ENCODE results near the gene SSBP3. TPM values are rescaled to one million over a fixed set of nuclear protein-coding genes. Genes with fewer than 3 reads are reported as not detected.
"Not testable (repeated sequence)": the region's sequence is repeated elsewhere in the genome, so short reads cannot be mapped to it uniquely, and the experiment has no call there.

The SSBP3 gene
- total RNA-seq, 1 donor from 2014 or later, result 21.7 TPM

DNA sequence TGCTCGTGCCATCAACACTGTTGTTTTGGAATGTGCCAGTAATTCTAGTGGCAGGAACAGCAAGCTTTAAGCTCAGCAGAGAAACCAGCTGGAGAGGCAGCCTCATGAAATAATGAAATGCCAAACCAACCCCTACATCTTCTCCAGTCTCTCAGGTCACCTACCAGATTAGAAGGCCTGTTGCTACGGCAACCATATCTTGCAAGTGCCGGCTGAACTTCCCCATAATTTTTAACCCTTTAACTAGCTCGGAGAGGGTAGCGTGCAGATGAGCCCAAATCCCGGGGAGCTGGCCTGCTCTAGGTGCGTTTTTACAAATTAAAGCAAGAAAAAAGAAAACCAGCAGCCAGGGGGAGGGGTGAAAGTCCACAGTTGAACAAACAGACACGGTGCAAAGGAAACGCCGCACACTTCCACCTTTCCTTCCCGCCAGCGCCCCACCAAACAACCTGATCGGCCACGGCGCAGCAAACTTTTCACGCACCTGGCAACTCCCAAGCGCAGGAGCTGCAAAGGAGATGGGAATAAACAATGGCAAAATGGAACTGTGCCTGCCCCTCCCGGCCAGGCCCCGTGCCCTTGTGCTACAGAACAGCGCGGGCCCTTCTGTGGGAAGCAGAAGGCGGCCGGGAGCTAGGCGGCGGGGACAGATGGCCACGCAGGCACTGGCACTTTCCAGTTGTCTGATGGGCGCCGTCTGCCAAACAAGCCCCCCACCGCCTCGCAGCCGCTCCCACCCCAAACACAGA is 50.1 kb downstream of the SSBP3 start:
- DNase-seq (ENCODE audit: low spot score), result peak; percentile 59
- ATAC-seq, result peak; percentile 70

DNA sequence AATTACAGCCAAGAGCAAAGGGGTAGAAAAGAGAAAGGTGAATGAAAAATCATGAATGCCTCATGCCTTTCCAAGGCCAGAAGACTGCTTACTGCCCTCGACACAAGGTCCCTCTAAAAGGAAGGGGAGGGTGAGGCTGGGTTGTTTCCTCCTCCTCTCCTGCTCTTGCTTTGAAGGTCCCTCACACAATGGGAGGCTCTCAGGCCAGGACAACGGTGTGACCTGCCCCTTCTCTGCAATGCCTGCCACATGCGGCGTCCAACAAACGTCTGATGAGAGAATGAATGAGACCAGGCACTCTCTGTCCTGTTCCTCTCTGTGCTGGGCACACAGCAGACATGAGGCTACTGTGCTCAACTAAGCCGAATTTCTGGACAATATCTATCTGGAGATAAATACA is 51.3 kb downstream of the SSBP3 start:
- DNase-seq (ENCODE audit: low spot score), result no peak
- no peak for ATAC-seq

DNA sequence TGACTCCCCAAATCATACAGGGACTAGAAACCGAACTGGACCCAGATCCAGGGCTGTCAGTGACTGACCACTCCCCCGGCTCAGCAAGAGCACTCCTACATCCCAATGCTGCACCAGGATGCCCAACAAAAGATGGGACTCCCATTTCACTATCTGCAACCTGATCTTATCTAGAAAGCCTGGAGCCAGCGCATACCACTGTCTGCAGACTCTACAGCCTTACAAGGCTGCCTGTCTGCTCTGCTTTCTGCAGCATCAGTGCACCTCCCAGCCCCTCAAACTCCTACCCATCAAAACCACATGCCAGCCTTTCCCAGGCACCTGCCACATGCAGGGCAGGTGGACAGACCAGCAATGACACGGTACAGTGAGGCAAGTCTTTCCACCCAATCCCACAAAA is 52.2 kb downstream of the SSBP3 start:
- no peak for ATAC-seq
- no peak for DNase-seq (ENCODE audit: low spot score)

DNA sequence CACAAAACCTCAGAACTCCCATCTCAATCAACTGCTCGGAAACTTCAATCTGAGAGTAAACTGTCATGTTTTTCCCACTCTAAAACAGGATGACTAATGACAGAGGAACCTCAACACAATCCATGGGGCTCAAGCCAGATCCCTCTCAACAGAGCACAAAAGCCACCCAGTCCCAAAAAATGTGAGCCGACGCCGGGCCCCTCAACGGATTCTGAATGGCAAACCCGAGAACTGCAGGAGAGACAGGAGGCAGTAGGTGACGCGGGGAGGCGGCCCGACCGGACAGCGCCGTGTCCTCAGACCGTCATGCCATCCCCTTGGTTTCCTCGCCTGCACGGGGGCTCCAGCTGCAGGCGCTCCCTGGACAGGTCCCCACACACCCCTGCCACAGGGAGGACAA is 53.4 kb downstream of the SSBP3 start:
- ATAC-seq (no peak), DNase-seq (ENCODE audit: low spot score) (no peak)

DNA sequence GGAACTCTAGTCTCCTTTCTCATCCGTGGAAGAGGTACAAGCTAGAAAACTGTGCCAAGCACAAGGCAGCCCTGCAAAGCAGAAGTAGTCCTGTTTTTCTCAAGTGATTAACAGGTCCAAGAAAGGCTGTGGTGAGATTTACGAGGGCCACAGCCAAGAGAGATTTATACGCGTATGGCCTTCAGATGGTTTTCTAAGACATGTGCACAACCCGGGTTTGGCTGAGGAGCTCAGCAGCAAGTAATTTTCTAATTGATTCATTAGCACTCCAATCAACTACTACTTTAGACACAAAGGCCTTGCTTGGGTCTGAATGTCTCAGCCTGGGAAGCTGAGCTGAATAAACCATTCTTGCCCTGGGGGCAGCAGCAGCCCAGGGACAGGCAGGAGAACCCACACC is 55.8 kb downstream of the SSBP3 start:
- ATAC-seq (no peak), DNase-seq (ENCODE audit: low spot score) (no peak)

DNA sequence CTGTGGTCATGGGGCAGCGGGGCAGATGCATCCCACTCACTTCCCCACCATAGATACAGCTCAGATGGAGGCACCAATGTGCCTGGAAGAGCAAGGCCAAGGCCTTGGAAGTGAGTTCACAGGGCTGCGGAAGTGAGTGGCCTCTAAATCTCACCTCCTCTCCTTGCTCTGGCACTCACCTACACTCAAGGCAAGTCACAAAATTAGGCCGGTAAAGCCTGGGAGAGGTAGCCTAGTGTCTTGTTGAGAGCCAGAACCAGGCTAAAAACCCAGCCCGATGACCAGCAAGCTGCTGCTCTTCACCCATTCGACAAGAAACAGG is 57.5 kb downstream of the SSBP3 start:
- DNase-seq (ENCODE audit: low spot score) (no peak), ATAC-seq (no peak)

DNA sequence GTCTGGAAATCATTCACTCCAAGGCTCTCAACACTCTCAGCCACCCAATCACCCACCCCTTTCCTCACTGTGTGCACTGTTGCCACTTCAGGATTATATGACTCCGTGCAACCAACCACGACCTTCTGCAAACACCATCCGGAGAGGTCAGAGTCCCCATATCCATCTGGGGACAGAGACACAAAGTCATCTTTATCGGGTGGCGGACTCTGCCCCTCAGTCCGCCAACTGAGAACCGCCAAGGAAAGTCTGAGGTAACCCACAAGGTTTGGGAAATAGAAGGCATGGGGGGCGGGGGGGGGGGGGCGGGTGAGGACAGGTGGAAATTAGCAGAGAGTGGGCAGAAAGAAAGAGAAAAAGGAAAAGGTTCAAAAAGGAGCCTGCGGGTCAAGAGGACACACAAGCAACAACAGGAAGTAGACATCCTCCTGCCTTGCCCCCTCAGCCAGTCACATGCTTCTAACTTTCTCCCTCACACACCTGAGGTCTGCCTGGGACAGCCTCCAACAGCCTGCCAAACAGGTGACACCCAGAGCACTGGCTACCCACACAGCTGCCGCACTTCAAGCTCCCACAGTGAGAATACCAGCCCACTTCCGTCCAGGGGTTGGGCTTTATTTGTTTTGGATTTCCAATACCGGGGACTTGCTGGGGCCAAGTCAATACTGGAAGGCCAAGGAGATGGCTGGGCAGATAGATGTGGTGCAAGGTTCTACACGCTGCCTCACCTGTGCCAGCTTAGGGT is 58.1 kb downstream of the SSBP3 start:
- ATAC-seq (peak; percentile 85), DNase-seq (ENCODE audit: low spot score) (peak; percentile 60)

DNA sequence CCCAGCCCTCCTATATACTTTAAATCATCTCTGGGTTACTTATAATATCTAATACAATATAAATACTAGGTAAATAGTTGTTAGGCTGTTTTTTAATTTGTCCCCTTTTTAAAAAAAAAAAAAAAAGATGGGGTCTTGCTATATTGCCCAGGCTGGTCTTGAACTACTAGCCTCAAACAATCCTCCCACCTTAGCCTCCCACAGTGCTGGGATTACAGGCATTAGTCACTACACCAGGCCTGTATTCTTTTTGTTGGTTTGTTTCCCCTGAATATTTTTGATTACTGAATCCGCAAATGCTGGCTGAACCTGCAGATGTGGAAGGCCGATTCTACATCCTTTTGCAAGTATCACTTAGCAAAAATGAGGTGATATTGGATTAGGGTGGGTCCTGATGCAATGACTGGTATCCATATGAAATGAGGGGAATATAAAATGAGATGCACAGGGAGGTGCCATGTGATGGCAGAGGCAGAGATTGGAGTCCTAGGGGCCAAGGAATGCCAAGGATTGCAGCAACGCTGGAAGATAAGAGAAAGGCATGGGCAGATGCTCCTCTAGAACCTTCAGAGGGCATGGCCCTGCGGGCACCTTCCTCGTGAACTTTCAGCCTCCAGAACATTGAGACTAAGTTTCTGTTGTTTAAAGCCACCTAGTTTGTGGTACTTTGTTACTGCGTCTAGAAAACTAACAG is 58.8 kb downstream of the SSBP3 start:
- DNase-seq (ENCODE audit: low spot score) (no peak), ATAC-seq (no peak)

DNA sequence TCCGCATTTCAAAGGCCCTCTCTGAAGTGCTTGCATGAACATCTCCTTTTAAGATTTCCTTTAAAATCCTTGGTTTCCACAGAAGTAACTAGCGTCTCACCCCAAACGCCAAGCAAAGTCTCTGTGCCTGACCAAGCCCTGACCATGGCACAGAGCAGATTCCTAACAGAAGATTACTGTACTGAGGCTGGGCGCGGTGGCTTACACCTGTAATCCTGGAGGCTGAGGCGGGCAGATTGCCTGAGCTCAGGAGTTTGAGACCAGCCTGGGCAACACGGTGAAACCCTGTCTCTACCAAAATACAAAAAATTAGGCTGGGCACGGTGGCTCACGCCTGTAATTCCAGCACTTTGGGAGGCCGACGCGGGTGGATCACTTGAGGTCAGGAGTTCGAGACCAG is 60.6 kb downstream of the SSBP3 start:
- ATAC-seq; DNase-seq (ENCODE audit: low spot score): not testable (repeated sequence)

DNA sequence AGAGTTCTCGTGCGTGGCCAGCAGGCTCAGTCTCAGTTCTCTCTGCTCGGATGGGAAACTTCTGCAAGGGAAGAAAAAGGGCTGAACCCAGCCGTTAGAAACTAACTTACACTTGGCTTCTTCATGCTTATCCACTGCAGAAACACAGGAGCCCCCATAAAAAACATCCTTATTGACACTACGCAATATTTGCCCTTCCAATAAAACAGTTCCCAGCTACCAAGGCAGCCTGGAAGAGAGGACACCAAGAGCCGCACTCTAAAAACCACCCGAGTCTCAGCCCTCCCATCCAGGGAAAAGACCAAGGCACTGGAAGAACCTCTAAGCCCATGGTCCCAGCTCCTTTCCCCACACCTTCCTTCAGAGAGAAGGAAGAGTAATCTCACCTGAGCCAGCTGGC is 61.1 kb downstream of the SSBP3 start:
- ATAC-seq, result no peak
- DNase-seq (ENCODE audit: low spot score), result no peak

DNA sequence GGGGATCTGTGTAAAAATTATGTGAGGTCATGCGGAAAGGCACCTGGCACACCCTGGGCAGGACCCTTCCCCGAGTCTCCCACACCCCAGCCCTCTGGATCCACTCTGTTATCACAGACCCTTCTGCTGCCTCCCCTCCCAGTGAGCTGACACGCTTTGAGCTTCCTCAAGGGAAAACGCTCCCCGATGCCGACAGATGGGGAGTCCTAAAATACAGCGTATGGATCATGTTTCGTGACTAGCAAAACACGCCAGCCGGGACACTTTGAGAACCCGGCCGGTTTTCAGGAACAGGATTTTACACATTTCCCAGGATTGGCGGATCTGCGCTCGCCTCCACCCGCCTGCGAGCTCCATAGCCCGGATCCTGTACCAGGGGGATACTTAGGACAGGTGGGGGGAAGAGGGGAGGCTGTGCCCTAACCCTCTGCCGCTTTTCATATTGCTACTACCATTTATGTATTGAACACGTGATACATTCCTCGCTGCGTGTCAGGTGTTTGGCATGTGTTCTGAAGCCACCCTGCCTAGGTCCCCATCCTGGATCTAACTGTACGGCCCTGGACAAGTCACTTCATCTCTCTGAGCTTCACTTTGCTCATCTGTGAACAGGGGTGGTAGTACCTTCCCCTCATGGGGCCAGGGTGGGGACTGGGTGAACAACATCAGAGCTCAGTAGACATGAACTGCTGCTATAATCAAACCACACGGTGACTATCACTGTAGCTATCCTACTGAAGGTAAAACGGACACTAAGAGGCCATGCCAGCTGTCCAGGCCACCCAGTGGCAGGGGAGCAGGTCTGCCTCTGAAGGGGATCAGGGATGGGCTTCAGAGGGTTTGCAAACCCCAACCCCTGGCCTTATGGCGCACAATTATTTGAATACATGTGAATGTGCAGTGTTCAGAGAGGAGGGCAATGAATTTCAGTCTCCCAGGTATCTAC is 63.2 kb downstream of the SSBP3 start:
- no peak for DNase-seq (ENCODE audit: low spot score)
- no peak for ATAC-seq

DNA sequence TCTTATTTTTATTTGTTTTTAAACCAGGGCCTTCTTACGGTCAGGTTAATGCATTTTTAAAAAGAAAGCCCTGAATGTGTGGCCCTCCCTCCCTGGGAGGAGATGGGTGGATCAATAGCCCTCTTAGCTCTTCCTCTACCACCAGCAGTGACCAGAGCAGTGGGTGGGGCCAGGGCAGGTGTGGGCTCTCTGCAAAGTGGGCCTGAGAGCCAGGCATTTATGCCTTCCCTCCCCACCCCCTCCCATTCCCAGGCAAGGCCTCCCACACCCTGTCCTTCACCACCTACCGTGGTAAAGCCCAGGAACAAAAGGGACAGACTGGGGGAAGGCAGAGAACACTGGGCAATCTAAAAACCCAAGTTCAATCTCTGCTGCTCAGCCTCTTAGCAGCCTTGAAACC is 63.9 kb downstream of the SSBP3 start:
- ATAC-seq, result no peak
- DNase-seq (ENCODE audit: low spot score), result no peak

DNA sequence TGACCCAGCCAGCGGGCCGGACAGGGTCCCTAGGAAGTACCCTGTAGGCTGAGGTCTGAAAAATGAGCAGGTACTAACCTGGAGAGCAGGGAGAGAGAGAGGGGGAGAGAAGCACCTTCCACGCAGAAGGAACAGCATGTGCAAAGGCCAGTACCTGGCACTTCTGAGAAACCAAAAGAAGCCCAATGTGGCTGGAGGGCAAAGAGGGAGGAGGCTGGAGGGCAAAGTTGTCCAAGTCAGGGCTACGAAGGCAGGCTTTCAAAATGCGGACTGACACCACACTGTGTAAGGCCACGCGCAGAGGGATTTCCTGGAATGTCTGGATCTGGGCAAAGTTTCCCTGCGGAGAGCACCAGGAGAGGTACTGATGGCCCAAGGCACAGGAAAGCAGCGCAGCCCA is 64.4 kb downstream of the SSBP3 start:
- ATAC-seq (no peak), DNase-seq (ENCODE audit: low spot score) (no peak)

DNA sequence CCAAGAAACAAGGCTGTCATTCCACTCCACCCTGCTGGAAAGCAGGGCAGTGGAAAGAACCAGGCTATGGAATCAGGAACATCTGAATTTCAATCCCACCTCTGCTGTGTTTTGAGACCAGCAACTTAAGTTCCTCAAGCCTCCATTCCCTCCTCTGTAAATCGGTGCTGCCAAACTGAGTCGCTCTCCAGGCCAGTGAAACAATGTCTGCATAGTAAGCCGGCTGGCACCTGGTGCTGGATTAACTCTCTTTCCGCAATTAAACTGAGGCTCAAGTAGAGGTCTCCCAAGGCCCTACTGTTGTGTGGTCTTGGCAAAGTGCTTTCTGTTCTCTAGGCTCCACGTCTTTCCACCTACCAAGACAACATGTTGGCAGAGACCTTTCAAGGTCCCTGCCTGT is 65.3 kb downstream of the SSBP3 start:
- ATAC-seq, result no peak

DNA sequence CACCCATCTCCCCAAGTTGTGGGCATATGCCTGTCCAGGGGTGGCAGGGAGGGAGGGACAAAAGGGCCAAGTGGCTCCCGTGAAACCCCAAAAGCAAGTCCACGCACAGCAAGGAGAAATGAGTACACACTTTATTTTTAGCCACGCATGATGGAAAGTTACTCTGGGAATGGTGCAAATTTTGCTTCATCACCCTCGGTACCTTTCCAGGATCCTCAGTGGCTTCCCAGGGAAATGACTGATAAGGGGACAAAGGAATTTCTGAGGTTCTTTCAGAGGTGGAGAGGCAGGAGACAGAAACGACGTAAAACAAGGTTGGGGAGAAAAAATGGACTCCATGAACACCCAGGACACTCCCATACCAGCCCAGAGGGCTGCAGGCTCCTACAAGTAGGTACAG is 65.8 kb downstream of the SSBP3 start:
- no peak for ATAC-seq

More for the DNA sequence above, 65.3 kb downstream of the SSBP3 start:
- no peak for DNase-seq (ENCODE audit: low spot score)

DNA sequence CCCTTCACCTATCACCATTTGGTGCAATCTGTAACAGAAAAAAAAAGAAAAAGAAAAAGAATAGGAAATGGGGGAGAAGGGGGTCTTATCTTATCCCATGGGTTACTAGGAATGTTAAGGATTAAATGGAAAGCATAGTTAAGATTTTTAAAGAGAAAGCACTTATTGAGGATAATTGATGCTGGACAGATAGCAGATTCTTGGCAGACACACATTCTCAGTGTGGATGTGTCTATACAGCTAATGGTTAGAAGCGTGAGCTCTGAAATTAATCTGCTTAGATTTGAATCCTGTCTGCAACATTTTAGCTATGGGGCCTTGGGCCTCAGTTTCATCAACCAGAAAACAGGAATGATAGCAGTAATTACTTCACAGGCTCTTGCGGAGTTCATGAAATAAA is 67.1 kb downstream of the SSBP3 start:
- DNase-seq (ENCODE audit: low spot score) (no peak), ATAC-seq (no peak)

More for the DNA sequence above, 65.8 kb downstream of the SSBP3 start:
- no peak for DNase-seq (ENCODE audit: low spot score)

DNA sequence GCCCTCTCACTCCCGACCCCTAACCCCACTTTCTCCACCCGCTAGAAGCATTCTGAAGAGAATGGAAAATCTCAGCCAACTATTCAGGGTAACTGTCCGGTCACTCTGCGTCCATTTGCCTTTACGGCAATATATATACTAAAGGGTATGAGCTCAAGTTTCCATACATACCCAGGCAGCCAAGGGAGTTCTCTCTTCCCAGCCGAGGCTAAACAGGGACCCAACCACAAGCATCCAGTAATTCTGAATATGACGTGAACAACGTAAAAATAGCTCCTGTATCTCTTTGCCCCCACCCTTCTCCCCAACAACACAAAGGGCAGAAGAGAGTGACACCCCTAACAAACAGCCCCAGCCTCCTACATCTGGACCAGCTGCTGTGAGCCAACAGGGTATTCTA is 67.7 kb downstream of the SSBP3 start:
- ATAC-seq, result no peak
- no peak for DNase-seq (ENCODE audit: low spot score)

DNA sequence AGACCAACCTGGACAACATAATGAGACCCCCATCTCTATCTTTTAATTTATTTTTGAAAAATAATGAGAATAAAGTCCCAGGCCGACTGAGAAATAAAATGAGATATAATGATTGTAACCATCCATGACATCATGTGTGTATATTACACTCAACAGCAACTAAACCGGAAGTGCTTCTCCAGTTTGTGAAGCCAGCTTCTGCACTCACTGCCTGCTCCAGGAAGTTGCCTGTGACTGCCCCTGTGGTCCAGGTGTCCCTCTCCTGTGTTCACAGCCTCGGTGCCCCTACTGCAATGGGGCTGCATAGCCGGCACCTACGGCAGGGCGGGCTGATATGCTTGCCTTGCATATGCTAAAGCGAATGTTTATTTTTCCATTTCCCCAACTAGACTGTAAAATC is 68.3 kb downstream of the SSBP3 start:
- no peak for DNase-seq (ENCODE audit: low spot score)
- no peak for ATAC-seq

DNA sequence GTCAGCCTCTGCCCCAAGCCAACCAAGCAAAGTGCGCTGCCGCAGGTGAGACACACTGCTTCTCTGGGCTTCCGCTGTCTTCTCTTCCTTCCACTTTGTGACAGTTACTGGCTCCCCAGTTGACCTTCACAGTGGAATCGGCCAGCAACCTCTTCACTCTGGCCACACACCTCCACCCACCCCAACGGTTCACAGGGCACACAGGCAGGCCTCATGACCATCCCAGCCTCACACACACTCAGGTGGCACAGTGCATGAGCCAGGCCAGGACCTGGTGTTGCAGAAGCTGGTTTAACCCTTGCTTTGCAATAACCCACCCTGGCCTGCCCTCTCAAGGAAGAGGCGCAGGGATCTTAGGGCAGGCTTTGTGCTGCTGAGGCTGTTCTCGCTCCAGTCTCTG is 69.2 kb downstream of the SSBP3 start:
- ATAC-seq (peak; percentile 64), DNase-seq (ENCODE audit: low spot score) (no peak)

DNA sequence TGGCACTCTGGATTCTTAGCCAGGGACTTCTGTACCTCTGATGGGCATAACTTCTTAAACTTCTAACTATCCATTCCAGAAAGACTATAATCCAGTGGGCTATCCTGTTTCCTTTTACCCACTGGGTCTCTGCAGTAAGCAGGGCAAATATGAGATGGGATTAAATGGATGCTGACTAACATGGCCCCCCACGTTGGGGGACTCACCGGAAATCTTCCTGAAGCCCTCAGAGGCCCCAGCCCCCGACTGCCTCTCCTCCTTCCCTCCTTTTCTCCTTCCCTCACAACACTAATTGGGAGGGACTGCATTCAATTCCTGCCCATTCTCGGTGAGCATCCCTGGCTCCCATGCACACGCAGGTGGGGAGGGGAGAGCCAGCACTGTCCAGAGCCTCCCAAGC is 70.1 kb downstream of the SSBP3 start:
- no peak for ATAC-seq
- no peak for DNase-seq (ENCODE audit: low spot score)

DNA sequence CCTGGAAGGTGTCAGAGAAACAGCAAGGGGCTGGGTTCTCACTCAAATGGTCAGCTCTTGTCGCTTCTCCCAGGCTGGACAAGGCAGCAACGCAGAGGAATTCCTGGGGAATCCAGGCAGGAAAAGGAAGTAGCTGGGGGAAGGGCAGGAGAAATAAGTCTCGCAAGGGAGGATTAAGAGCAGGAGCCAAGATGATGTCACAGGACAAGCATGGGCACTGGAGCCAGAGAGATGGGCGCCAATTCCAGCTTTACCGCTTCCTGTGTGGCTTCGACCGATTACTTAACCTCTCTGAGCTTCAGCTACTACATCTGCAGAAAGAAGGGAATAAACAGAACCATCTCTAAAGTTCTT is 70.5 kb downstream of the SSBP3 start:
- no peak for DNase-seq (ENCODE audit: low spot score)
- ATAC-seq, result peak; percentile 53

All from left lobe of liver (tissue), 2 donors.